HG03175 (cell line): Measurements from ENCODE around the gene ACOT12.
"Not testable (repeated sequence)": the region's sequence is repeated elsewhere in the genome, so short reads cannot be mapped to it uniquely, and the experiment has no call there.

ENCODE experiments used
- ATAC-seq: cut with Tn5 transposase; IDR thresholded peaks from one replicate; pipeline ENCODE4 v1.9.1; 2021; ENCODE audit warnings: mild to moderate bottlenecking, moderate library complexity; ENCODE audit not compliant: unreplicated experiment

The ACOT12 gene

DNA sequence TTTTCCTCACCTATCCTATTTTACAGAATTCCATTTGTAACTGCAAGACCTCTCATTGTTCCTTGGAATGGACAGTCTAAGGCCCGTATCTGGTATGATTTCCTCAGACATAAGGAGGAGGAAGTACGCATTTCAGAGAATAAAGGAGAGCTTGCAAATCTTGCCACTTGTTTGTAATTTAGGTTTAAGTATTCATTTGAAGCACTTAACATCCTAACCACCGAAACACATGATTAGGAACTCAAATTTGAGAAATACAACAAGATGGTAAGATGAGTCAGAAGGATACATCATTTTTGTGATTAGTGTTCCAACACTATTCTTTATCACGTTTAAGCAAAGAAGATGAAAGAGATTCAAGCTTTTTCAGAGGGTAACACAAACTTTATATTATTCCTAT is 96.4 kb downstream of the ACOT12 start:
- ATAC-seq = no peak

DNA sequence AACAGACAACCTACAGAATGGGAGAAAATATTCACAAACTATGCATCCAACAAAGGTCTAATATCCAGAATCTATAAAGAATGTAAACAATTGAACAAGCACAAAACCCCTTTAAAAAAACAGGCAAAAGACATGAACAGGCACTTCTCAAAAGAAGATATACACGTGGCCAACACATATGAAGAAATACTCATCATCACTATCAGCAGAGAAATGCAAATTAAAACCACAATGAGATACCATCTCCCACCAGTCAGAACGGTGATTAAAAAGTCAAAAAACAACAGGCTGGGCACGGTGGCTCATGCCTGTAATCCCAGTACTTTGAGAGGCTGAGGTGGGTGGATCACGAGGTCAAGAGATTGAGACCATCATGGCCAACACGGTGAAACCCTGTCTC is 99.9 kb downstream of the ACOT12 start:
- ATAC-seq = not testable (repeated sequence)

DNA sequence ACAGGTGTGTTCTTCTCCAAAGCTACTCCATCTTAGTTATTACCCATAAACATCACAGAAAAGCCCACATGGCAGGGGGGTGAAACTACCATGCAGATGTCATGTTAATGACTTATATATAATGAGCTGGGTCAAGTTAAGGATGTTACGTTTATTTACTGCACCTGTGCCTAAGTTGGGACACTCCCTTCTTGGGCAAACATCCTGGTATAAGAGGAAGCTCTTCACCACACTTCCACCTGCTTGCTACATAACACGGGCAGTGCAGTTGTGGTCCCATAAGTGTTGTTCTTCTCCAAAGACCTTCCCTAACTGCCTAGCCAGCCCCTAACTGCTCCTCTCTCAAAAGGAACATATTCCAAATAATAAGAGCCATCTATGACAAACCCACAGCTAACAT is 101.8 kb downstream of the ACOT12 start:
- ATAC-seq = no peak

DNA sequence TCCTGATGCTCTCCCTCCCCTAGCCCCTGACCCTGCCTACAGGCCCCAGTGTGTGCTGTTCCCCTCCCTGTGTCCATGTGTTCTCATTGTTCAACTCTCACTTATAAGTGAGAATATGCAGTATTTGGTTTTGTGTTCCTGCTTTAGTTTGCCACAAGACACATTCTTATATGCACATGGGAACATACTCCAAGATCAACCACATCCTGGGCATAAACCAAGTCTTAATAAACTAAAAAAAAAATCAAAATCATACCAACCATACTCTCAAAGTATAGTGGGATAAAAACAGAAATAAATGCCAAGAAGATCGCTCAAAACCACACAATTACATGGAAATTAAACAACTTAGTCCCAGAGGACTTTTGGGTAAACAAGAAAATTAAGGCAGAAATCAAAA is 103.8 kb downstream of the ACOT12 start:
- ATAC-seq = no peak

DNA sequence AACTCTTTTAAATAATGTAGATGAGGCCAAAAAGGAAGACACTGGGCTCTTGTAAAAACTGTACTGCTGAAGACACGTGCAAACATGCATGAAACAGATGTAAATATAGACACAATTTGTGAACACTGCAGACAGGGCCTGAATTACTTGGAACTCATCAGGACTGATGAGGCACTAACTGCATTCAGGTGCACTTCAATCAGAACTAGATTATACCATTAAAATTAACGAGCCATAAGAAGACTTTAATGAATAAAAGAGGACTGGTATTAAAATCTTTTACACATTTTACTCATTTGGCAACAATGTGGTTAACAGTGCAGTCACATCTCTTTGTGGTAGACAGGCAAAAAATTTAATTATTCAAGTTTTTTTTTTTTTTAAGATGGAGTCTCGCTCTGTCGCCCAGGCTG is 105.9 kb downstream of the ACOT12 start:
- no peak for ATAC-seq

DNA sequence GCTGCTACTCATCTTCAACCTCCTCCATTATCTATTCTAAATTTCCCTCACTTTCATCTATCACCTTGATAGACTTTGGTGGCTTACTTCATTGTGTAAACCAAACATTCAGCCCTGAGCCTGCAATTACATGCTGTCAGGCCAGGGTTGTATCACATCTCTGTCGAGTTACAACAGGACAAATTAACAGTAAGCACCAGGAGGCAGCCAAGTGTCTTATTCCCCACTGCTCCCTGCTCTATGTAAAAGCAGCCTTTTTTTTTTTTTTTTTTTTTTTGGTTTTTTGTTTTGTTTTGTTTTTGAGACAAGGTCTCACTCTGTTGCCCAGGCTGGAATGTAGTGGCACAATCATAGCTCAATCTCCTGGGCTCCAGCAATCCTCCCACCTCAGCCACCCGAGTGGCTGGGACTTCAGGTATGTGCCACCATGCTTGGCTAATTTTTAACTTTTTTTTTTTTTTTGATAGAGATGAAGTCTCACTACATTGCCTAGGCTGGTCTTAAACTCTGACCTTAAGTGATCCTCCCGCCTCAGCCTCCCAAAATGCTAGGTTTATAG is 107.8 kb downstream of the ACOT12 start:
- no peak for ATAC-seq

DNA sequence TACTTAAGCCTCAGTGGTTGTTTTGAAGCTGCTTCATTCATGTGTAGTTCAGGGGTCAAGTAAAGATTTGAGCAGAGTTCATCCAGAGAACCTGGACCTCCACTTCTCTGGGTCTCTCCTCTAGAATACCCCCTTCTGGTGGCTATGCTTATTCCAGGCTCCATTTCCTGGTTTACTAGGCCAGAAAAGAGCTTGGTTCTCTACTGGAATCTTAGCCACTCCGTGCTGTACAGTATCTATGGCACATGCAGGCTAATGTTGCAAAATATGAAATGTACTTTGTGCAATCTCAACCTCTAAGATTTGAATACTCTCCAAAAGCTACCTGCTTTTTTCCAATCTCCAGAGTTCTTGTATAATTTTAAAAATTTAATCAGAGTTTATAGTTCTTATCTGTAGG is 110.0 kb downstream of the ACOT12 start:
- ATAC-seq = no peak
